Mucosa of stomach (tissue), 1 donor: ENCODE data around the gene CTF1.
"Not testable (repeated sequence)": the region's sequence is repeated elsewhere in the genome, so short reads cannot be mapped to it uniquely, and the experiment has no call there.

Experiments
- H3K27me3 ChIP-seq: one replicate; pipeline ENCODE4 v1.7.0; 2013; ENCODE audit warnings: mild to moderate bottlenecking, low read length; ENCODE audit not compliant: control insufficient read depth, insufficient read depth
- H3K36me3 ChIP-seq: one replicate; pipeline ENCODE4 v1.7.0; 2013; ENCODE audit warnings: low read length; ENCODE audit not compliant: control insufficient read depth, insufficient read depth
- H3K4me1 ChIP-seq: one replicate; pipeline ENCODE4 v1.7.0; 2013; ENCODE audit warnings: mild to moderate bottlenecking, low read length; ENCODE audit not compliant: control insufficient read depth, insufficient read depth
- H3K4me3 ChIP-seq: one replicate; pipeline ENCODE4 v1.7.0; 2013; ENCODE audit warnings: low read length
- H3K9ac ChIP-seq: one replicate; pipeline ENCODE4 v1.7.0; 2013; ENCODE audit warnings: mild to moderate bottlenecking, low read length, moderate library complexity
- H3K9me3 ChIP-seq: one replicate; pipeline ENCODE4 v1.7.0; 2013; ENCODE audit warnings: mild to moderate bottlenecking, low read length, moderate library complexity; ENCODE audit not compliant: control insufficient read depth
- donor health status: Pancreatic carcinoma.

The CTF1 gene

DNA sequence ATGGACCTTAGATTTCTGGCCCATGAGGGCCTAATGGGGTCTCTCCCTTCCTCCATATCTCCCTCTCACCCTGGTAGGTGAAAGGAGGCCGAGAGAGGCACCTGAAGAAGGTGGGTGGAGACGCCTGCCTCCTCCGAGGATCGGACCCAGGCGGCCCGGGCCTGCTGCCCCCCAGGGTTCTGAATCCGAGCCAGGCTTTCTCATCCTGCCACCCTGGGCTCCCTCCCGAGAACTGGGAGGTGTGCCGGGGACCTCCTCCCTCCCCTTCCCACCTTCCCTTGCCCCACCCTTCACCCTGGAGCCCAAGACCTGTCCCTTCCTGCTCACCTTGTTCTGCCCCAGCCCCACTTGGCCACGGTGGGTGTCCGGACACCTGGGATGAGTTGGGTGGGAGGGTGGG, 32.0 kb downstream of the CTF1 start:
- Histone ChIP-seq H3K9me3 (no peaks in the 10 kb centered on the region), H3K4me3 (no peak overlapping the region), H3K9ac (no peak overlapping the region), H3K4me1 (peaks cover 6% of the 10 kb centered on the region), H3K27me3 (no peaks in the 10 kb centered on the region), H3K36me3 (peaks cover 5% of the 10 kb centered on the region)

GRCh38 chr16:30929167-30929566, 32.8 kb downstream of the CTF1 start:
- Histone ChIP-seq H3K4me3 (no peak overlapping the region), H3K4me1 (peaks cover 6% of the 10 kb centered on the region), H3K36me3 (peaks cover 5% of the 10 kb centered on the region), H3K9me3 (no peaks in the 10 kb centered on the region), H3K27me3 (no peaks in the 10 kb centered on the region), H3K9ac (no peak overlapping the region)

- Histone ChIP-seq H3K9ac (no peak overlapping the region), H3K9me3 (no peaks in the 10 kb centered on the region), H3K27me3 (no peaks in the 10 kb centered on the region), H3K36me3 (peaks cover 5% of the 10 kb centered on the region), H3K4me1 (no peaks in the 10 kb centered on the region), H3K4me3 (no peak overlapping the region)
Measured at GRCh38 chr16:30930160-30930571, 33.8 kb downstream of the CTF1 start.

- no peaks in the 10 kb centered on the region for H3K9me3 ChIP-seq
- H3K4me1 ChIP-seq = no peaks in the 10 kb centered on the region
- H3K27me3 ChIP-seq = no peaks in the 10 kb centered on the region
- H3K36me3 ChIP-seq = peaks cover 5% of the 10 kb centered on the region
- no peak overlapping the region for H3K9ac ChIP-seq
- H3K4me3 ChIP-seq = no peak overlapping the region
Measured at GRCh38 chr16:30931068-30931650, 34.7 kb downstream of the CTF1 start.

- H3K27me3 ChIP-seq = no peaks in the 10 kb centered on the region
- H3K9ac ChIP-seq = no peak overlapping the region
- no peaks in the 10 kb centered on the region for H3K4me1 ChIP-seq
- no peak overlapping the region for H3K4me3 ChIP-seq
- H3K36me3 ChIP-seq = peaks cover 5% of the 10 kb centered on the region
- no peaks in the 10 kb centered on the region for H3K9me3 ChIP-seq
Measured at GRCh38 chr16:30934827-30935557, 38.6 kb downstream of the CTF1 start.

DNA sequence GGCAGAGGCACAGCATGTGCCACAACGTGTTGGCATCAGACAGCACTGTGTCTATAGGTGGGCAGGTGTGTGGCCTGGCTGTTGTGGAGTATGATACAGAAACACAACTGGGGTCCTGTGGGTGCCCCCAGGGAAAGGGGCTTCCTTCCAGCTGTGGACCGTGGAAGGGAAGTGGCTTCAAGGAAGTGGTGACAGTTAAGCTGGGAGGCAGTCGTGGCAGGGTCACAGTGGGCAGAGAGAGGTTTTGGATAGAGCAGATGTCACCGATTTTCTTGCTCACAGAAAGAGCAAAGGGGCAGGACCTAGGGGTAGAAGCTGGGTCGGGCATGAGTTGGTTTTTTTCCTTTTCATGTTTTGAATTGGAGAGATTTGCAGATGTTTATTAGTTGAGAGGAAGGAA, 41.3 kb downstream of the CTF1 start:
- Histone ChIP-seq H3K27me3 (no peaks in the 10 kb centered on the region), H3K9ac (no peak overlapping the region)

DNA sequence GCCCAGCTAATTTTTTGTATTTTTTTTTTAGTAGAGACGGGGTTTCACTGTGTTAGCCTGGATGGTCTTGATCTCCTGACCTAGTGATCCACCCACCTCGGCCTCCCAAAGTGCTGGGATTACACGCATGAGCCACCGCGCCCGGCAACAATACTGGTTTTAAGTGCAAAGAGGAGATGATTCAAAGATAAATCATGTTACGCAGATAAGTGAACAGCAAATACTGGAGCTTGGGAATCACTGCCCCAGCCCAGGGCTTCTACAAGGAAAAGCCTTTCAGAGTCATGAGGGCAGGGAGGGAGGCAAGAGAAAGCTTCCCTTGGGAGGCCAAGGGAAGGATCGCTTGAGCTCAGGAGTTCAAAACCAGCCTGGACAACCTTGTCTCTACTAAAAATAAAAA, 43.2 kb downstream of the CTF1 start:
- H3K9ac ChIP-seq, H3K36me3 ChIP-seq, H3K4me3 ChIP-seq, H3K9me3 ChIP-seq, H3K27me3 ChIP-seq: not testable (repeated sequence)
- H3K4me1 ChIP-seq = peaks cover 15% of the 10 kb centered on the region

More for the DNA sequence above, 41.3 kb downstream of the CTF1 start:
- peaks cover 13% of the 10 kb centered on the region for H3K4me1 ChIP-seq
- H3K36me3 ChIP-seq = no peaks in the 10 kb centered on the region
- no peak overlapping the region for H3K4me3 ChIP-seq
- H3K9me3 ChIP-seq = no peaks in the 10 kb centered on the region

- peak overlapping the region; percentile 6 for H3K9ac ChIP-seq
- no peak overlapping the region for H3K4me3 ChIP-seq
- no peaks in the 10 kb centered on the region for H3K36me3 ChIP-seq
- no peaks in the 10 kb centered on the region for H3K9me3 ChIP-seq
- H3K27me3 ChIP-seq = no peaks in the 10 kb centered on the region
- H3K4me1 ChIP-seq = peaks cover 15% of the 10 kb centered on the region
Measured at GRCh38 chr16:30941600-30942425, 45.4 kb downstream of the CTF1 start.

GRCh38 chr16:30942426-30942806, 46.0 kb downstream of the CTF1 start:
- Histone ChIP-seq H3K4me1 (peaks cover 15% of the 10 kb centered on the region), H3K9ac (peak overlapping the region; percentile 6), H3K4me3 (no peak overlapping the region), H3K27me3 (no peaks in the 10 kb centered on the region), H3K9me3 (no peaks in the 10 kb centered on the region), H3K36me3 (no peaks in the 10 kb centered on the region)

DNA sequence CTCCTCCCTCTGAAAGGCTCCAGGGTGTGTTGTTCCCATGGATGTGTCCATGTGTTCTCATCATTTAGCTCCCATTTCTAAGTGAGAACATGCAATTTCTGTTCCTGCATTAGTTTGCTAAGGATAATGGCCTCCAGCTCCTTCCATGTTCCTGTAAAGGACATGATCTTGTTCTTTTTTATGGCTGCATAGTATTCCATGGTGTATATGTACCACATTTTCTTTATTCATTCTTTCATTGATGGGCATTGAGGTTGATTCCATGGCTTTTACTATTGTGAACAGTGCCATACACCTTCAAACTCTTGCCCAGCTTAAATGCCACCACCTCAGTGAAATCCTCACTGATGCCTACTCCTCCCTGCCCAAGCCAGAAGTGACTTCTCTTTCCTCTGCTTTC, 47.9 kb downstream of the CTF1 start:
- no peaks in the 10 kb centered on the region for H3K27me3 ChIP-seq
- peaks cover 15% of the 10 kb centered on the region for H3K4me1 ChIP-seq
- no peak overlapping the region for H3K4me3 ChIP-seq
- H3K9me3 ChIP-seq = no peaks in the 10 kb centered on the region
- H3K9ac ChIP-seq = no peak overlapping the region
- no peaks in the 10 kb centered on the region for H3K36me3 ChIP-seq

GRCh38 chr16:30946671-30947540, 50.5 kb downstream of the CTF1 start:
- Histone ChIP-seq H3K9me3 (no peaks in the 10 kb centered on the region), H3K4me1 (peaks cover 24% of the 10 kb centered on the region), H3K36me3 (no peaks in the 10 kb centered on the region), H3K4me3 (no peak overlapping the region), H3K27me3 (no peaks in the 10 kb centered on the region), H3K9ac (no peak overlapping the region)
